ENCODE results near the gene GPS2.
A peak's percentile ranks its signal among the peaks of the same experiment; 100 is the strongest.

The GPS2 gene

GRCh38 chr17:7293159-7293558, 22.0 kb downstream of the GPS2 start:
- DNase-seq (ENCODE audit: low spot score) = no peak

- no peak for DNase-seq (ENCODE audit: low spot score)
These were observed 22.4 kb downstream of the GPS2 start for GRCh38 chr17:7292729-7293128.

GRCh38 chr17:7292194-7292593, 23.0 kb downstream of the GPS2 start:
- DNase-seq (ENCODE audit: low spot score) = no peak

GRCh38 chr17:7290685-7291084, 24.5 kb downstream of the GPS2 start:
- no peak for DNase-seq (ENCODE audit: low spot score)

- no peak for DNase-seq (ENCODE audit: low spot score)
These were observed 25.0 kb downstream of the GPS2 start for GRCh38 chr17:7290166-7290565.

GRCh38 chr17:7289256-7290032, 25.7 kb downstream of the GPS2 start:
- peak; percentile 27 for DNase-seq (ENCODE audit: low spot score)

- DNase-seq (ENCODE audit: low spot score) = no peak
These were observed 29.5 kb downstream of the GPS2 start for GRCh38 chr17:7285679-7286078.

GRCh38 chr17:7284911-7285310, 30.2 kb downstream of the GPS2 start:
- no peak for DNase-seq (ENCODE audit: low spot score)

- DNase-seq (ENCODE audit: low spot score) = no peak
These were observed 31.5 kb downstream of the GPS2 start for GRCh38 chr17:7283471-7284216.

- DNase-seq (ENCODE audit: low spot score) = no peak
These were observed 32.3 kb downstream of the GPS2 start for GRCh38 chr17:7282752-7283321.

- peak; percentile 51 for DNase-seq (ENCODE audit: low spot score)
These were observed 33.0 kb downstream of the GPS2 start for GRCh38 chr17:7281953-7282751.

- DNase-seq (ENCODE audit: low spot score) = peak; percentile 99
These were observed 33.8 kb downstream of the GPS2 start, which contains the start of gene SLC2A4 for GRCh38 chr17:7281074-7281952. Gene SLC2A4, plus strand, starts transcription at chr17:7281718. Its CDS starts 217 bp downstream, at chr17:7281935.

GRCh38 chr17:7280519-7281073, 34.6 kb downstream of the GPS2 start:
- DNase-seq (ENCODE audit: low spot score) = peak; percentile 85

- no peak for DNase-seq (ENCODE audit: low spot score)
These were observed 35.7 kb downstream of the GPS2 start for GRCh38 chr17:7279448-7279847.

GRCh38 chr17:7266784-7267183, 48.4 kb downstream of the GPS2 start:
- no peak for DNase-seq (ENCODE audit: low spot score)

- DNase-seq (ENCODE audit: low spot score) = no peak
These were observed 51.4 kb downstream of the GPS2 start for GRCh38 chr17:7263801-7264078.

- peak; percentile 80 for DNase-seq (ENCODE audit: low spot score)
These were observed 52.0 kb downstream of the GPS2 start for GRCh38 chr17:7262935-7263800.

Data from iPS-NIHi11 (cell line).